Vagina (tissue), 2 donors: ENCODE measurements around the gene SLC38A9. TPM values are rescaled to one million over a fixed set of nuclear protein-coding genes. Genes with fewer than 3 reads are reported as not detected.

ENCODE experiments used
- DNase-seq, 2 donors: peaks; one replicate each; pipeline ENCODE4 v3.0.0-alpha.2; 2017; ENCODE audit errors: extremely low spot score in 2 of 2
- H3K27ac ChIP-seq: fragments of 200-600 bp; sonication (generic); one replicate; pipeline ENCODE4 v1.5.1; 2019
- H3K27me3 ChIP-seq: fragments of 200-600 bp; sonication (generic); one replicate; pipeline ENCODE4 v1.5.1; 2019
- H3K36me3 ChIP-seq, 2 donors: fragments of 200-600 bp; sonication (generic); one replicate each; pipeline ENCODE4 v1.5.1; 2017 to 2019
- H3K4me1 ChIP-seq: fragments of 200-600 bp; sonication (generic); one replicate; pipeline ENCODE4 v1.5.1; 2019
- H3K4me3 ChIP-seq, 2 donors: fragments of 200-600 bp; sonication (generic); 1 replicate in 1 of 2; 2 replicates in 1 of 2; pipeline ENCODE4 v1.5.1; 2016 to 2019
- H3K9me3 ChIP-seq: fragments of 200-600 bp; sonication (generic); one replicate; pipeline ENCODE4 v1.5.1; 2019
- CTCF ChIP-seq, 3 experiments: fragments of 450-650 bp in 2 of 3; fragments of 200-600 bp in 1 of 3; sonication (generic) in 1 of 3; IDR thresholded peaks; one replicate each; pipeline ENCODE4 v1.5.1; 2017 to 2019; ENCODE audit warnings: antibody characterized with exemption in 3 of 3, mild to moderate bottlenecking in 2 of 3, moderate library complexity in 2 of 3
- POLR2A ChIP-seq, 2 donors: fragments of 450-650 bp; IDR thresholded peaks; one replicate each; pipeline ENCODE4 v1.6.1; 2017; ENCODE audit warnings: antibody characterized with exemption in 2 of 2, mild to moderate bottlenecking in 2 of 2, moderate library complexity in 2 of 2
- POLR2AphosphoS5 ChIP-seq, 2 donors: sonication (generic); formaldehyde crosslinking; IDR thresholded peaks; one replicate each; pipeline ENCODE4 v1.9.0; 2017; ENCODE audit warnings: antibody characterized with exemption in 2 of 2, mild to moderate bottlenecking in 2 of 2, low read depth in 1 of 2; ENCODE audit not compliant: insufficient read depth in 1 of 2
- intact Hi-C: fragments of 100-400 bp; cut with DNase I; formaldehyde crosslinking; loops from one replicate; pipeline ENCODE4 v1.15.1; 2023
- total RNA-seq: library from RNA; depleted of rRNA; stranded (reverse); fragments of >200 nt; gene quantifications from one replicate; pipeline ENCODE4 v1.2.3, GENCODE V29; 2016

SLC38A9 gene
- total RNA-seq, 1 donor from 2014 or later = 23.3 TPM

DNA sequence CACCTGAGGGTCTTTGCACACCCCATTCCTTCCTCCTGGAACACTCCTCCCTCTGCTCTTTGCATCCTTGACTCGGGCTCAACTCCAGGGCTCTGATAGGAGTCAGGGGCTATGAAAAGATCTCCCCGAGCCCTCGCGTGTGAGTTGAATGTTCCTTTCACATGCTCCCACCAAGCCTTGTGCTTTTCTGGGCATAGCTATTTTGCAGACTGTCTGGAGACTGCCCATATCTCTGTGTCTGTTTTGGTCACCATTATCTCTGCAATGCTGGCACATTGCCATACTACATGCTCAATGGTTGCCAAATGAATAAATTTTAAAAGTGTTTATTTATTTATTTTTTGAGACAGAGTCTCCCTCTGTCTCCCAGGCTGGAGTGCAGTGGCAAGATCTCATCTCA lies 120.4 kb downstream of the SLC38A9 start:
- Histone ChIP-seq H3K9me3 (no peaks in the 10 kb centered on the region), H3K27me3 (no peaks in the 10 kb centered on the region), H3K4me1 (peaks cover 30% of the 10 kb centered on the region), H3K36me3 (no peaks in the 10 kb centered on the region), H3K27ac (peak overlapping the region; percentile 30), H3K4me3 (no peak overlapping the region)
- intact Hi-C loops = no loop called here
- DNase-seq = no peak
- TF ChIP-seq CTCF (IDR thresholded peaks at IDR 0.05) = no peak

DNA sequence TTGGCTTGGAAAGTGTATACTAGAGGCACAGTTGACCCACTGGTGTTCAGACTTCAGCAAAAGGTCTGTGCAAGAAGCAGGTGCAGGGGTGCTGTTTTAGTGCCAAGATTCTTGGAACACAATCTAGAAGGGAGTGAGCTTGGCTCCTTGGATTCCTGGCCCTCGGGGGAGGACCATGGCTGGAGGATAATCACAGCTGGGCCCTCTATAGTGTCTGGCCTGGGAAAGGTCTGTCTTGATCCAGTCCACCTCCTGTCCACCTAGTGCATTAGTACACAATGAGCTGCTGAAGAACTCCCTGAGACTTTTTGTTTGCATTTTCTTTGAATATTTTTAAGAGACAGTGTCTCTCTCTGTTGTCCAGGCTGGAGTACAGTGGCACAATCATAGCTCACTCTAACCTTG lies 126.9 kb downstream of the SLC38A9 start:
- H3K4me3 ChIP-seq = no peak overlapping the region
- no peaks in the 10 kb centered on the region for H3K4me1 ChIP-seq
- H3K36me3 ChIP-seq = no peaks in the 10 kb centered on the region
- TF ChIP-seq CTCF (IDR thresholded peaks at IDR 0.05) (no peak), POLR2AphosphoS5 (IDR thresholded peaks at IDR 0.05; ENCODE audit: insufficient read depth in 1 of 2, low read depth in 1 of 2) (no peak), POLR2A (IDR thresholded peaks at IDR 0.05) (no peak)
- DNase-seq = no peak
- no peaks in the 10 kb centered on the region for H3K9me3 ChIP-seq
- no peaks in the 10 kb centered on the region for H3K27me3 ChIP-seq
- intact Hi-C loops = no loop called here
- H3K27ac ChIP-seq = no peak overlapping the region

- TF ChIP-seq POLR2AphosphoS5 (IDR thresholded peaks at IDR 0.05; ENCODE audit: insufficient read depth in 1 of 2, low read depth in 1 of 2) (no peak), CTCF (IDR thresholded peaks at IDR 0.05) (no peak), POLR2A (IDR thresholded peaks at IDR 0.05) (no peak)
- no peaks in the 10 kb centered on the region for H3K27me3 ChIP-seq
- no peaks in the 10 kb centered on the region for H3K4me1 ChIP-seq
- H3K9me3 ChIP-seq = no peaks in the 10 kb centered on the region
- H3K4me3 ChIP-seq = no peak overlapping the region
- no peak overlapping the region for H3K27ac ChIP-seq
- no peaks in the 10 kb centered on the region for H3K36me3 ChIP-seq
- no peak for DNase-seq
- intact Hi-C loops = no loop called here
These were observed 127.5 kb downstream of the SLC38A9 start for GRCh38 chr5:55584398-55585205.

DNA sequence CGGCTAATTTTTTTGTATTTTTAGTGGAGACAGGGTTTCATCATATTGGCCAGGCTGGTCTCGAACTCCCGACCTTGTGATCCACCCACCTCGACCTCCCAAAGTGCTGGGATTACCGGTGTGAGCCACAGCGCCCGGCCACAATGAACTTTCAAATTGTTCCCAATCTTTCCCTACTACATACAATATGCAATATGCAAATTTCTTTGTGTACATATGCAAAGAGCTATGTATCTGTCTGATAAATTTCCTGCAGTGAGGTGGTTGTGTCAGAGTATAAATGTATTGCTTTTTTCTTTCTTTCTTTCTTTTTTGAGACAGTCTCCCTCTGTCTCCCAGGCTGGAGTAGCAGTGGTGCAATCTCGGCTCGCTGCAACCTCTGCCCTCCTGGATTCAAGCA lies 128.5 kb downstream of the SLC38A9 start:
- H3K36me3 ChIP-seq = no peaks in the 10 kb centered on the region
- intact Hi-C loops = no loop called here
- H3K4me3 ChIP-seq = no peak overlapping the region
- H3K4me1 ChIP-seq = no peaks in the 10 kb centered on the region
- H3K27me3 ChIP-seq = no peaks in the 10 kb centered on the region
- TF ChIP-seq POLR2AphosphoS5 (IDR thresholded peaks at IDR 0.05; ENCODE audit: insufficient read depth in 1 of 2, low read depth in 1 of 2) = no peak
- no peak for TF ChIP-seq POLR2A (IDR thresholded peaks at IDR 0.05)
- TF ChIP-seq CTCF (IDR thresholded peaks at IDR 0.05) = no peak
- no peak for DNase-seq
- H3K27ac ChIP-seq = no peak overlapping the region
- H3K9me3 ChIP-seq = no peaks in the 10 kb centered on the region

DNA sequence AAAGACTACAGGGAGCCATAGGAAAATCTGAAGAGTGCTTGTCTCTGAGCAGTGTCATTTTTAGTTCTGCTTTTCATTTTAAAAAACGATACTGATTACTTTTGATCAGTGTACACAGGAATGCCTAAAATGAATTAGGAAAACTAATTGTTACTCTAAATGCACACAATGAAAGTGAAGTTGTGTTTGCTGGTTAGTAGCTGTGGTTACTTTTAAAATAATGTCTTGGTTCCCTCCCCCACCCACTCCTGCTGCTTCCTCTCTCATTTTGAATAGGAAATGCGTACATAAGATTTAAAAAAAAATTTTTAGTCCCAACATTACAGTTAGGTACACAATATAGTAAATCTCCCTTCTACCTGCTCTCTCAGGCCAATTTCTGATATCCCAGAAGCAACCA lies 129.9 kb downstream of the SLC38A9 start:
- no peaks in the 10 kb centered on the region for H3K36me3 ChIP-seq
- peaks cover 8% of the 10 kb centered on the region for H3K4me1 ChIP-seq
- H3K4me3 ChIP-seq = no peak overlapping the region
- no peak for DNase-seq
- intact Hi-C loops = no loop called here
- H3K9me3 ChIP-seq = no peaks in the 10 kb centered on the region
- H3K27ac ChIP-seq = no peak overlapping the region
- TF ChIP-seq POLR2AphosphoS5 (IDR thresholded peaks at IDR 0.05; ENCODE audit: insufficient read depth in 1 of 2, low read depth in 1 of 2) (no peak), CTCF (IDR thresholded peaks at IDR 0.05) (no peak), POLR2A (IDR thresholded peaks at IDR 0.05) (no peak)
- H3K27me3 ChIP-seq = no peaks in the 10 kb centered on the region
